MM.1S (cell line): Measurements from ENCODE around the gene CNOT8.

Source experiments
- DNase-seq: peaks from one replicate; pipeline ENCODE4 v3.0.0-alpha.2; 2015
- H2AFZ ChIP-seq: fragments of 300-600 bp; sonication (generic); 2 replicates; pipeline ENCODE4 v1.6.0; 2016; ENCODE audit warnings: antibody characterized with exemption, low read length
- H3F3A ChIP-seq: fragments of 300-600 bp; sonication (generic); 2 replicates; pipeline ENCODE4 v1.6.1; 2016; ENCODE audit warnings: mild to moderate bottlenecking, antibody characterized with exemption, low read length, moderate library complexity, mixed read lengths; ENCODE audit not compliant: insufficient read depth
- H3K27ac ChIP-seq: fragments of 300-600 bp; sonication (generic); 2 replicates; pipeline ENCODE4 v1.5.1; 2016; ENCODE audit warnings: mild to moderate bottlenecking, low read length
- H3K27me3 ChIP-seq: fragments of 300-600 bp; sonication (generic); replicated peaks from 2 replicates; pipeline ENCODE4 v1.6.0; 2016; ENCODE audit warnings: low read length; ENCODE audit not compliant: insufficient read depth
- H3K36me3 ChIP-seq: fragments of 300-600 bp; sonication (generic); replicated peaks from 2 replicates; pipeline ENCODE4 v1.6.1; 2016; ENCODE audit warnings: mild to moderate bottlenecking, low read length, mixed read lengths; ENCODE audit not compliant: insufficient read depth
- H3K4me1 ChIP-seq: fragments of 300-600 bp; sonication (generic); 2 replicates; pipeline ENCODE4 v1.6.1; 2016; ENCODE audit warnings: low read length, mixed read lengths
- H3K4me2 ChIP-seq: fragments of 300-600 bp; sonication (generic); 2 replicates; pipeline ENCODE4 v1.6.0; 2016; ENCODE audit warnings: low read depth, low read length
- H3K4me3 ChIP-seq: fragments of 300-600 bp; sonication (generic); 2 replicates; pipeline ENCODE4 v1.5.1; 2016; ENCODE audit warnings: low read length, mixed read lengths
- H3K79me2 ChIP-seq: fragments of 300-600 bp; sonication (generic); 2 replicates; pipeline ENCODE4 v1.6.1; 2016; ENCODE audit warnings: mixed run types, low read length, mixed read lengths
- H3K9ac ChIP-seq: fragments of 300-600 bp; sonication (generic); 2 replicates; pipeline ENCODE4 v1.6.1; 2016; ENCODE audit warnings: low read length, mixed read lengths
- H3K9me2 ChIP-seq: fragments of 300-600 bp; sonication (generic); replicated peaks from 2 replicates; pipeline ENCODE4 v1.6.1; 2016; ENCODE audit warnings: mild to moderate bottlenecking, low read length, mixed read lengths; ENCODE audit not compliant: insufficient read depth
- H3K9me3 ChIP-seq: fragments of 300-600 bp; sonication (generic); replicated peaks from 2 replicates; pipeline ENCODE4 v1.6.1; 2016; ENCODE audit warnings: mild to moderate bottlenecking, low read length, mixed read lengths; ENCODE audit not compliant: insufficient read depth
- H4K20me1 ChIP-seq: fragments of 300-600 bp; sonication (generic); 2 replicates; pipeline ENCODE4 v1.6.1; 2016; ENCODE audit warnings: mild to moderate bottlenecking, low read length, moderate library complexity, mixed read lengths; ENCODE audit not compliant: insufficient read depth
- EZH2 ChIP-seq: fragments of 300-600 bp; sonication (generic); optimal IDR thresholded peaks from 2 replicates; pipeline ENCODE3; 2017; ENCODE audit warnings: low read depth, mild to moderate bottlenecking, antibody characterized with exemption, low read length, mixed read lengths
- EZH2phosphoT487 ChIP-seq: fragments of 300-600 bp; sonication (generic); IDR thresholded peaks from 2 replicates; pipeline ENCODE4 v1.6.1; 2018; ENCODE audit warnings: antibody characterized with exemption, low read length
- TF ChIP-seq, protein P1 (sequence below): fragments of 300-600 bp; sonication (generic); IDR thresholded peaks from 2 replicates; pipeline ENCODE4 v1.5.1; 2016; ENCODE audit warnings: antibody characterized with exemption, low read length, mixed read lengths

The CNOT8 gene

DNA sequence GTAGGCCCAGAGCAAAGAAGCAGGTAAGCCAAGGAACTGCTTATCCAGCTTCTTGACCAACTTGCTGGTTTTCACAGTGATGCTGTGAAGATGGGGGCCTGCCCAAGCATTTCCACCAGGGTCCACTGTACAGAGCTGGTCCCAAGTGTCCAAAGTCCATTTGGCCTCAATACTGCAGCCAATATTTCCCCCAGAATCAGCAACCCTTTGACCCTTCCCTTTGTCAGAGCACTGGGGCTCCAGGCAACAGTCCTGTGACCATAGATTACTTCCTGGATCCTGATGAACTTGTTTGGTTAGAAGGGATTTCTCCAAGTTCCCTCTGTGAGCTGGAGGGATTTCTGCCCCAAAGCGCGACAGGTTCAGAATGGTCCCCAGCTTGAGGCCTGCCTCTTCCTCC is 34.4 kb upstream of the CNOT8 start:
- Histone ChIP-seq H3K9me3 (no peaks in the 10 kb centered on the region), H3K4me1 (peaks cover under 1% of the 10 kb centered on the region), H3K36me3 (no peaks in the 10 kb centered on the region; the same call in 1 of the 2 replicates), H2AFZ (no peak overlapping the region), H3K4me2 (no peak overlapping the region), H4K20me1 (no peaks in the 10 kb centered on the region), H3K9ac (no peak overlapping the region), H3K79me2 (no peaks in the 10 kb centered on the region), H3K9me2 (no peaks in the 10 kb centered on the region), H3K4me3 (no peak overlapping the region), H3K27ac (no peak overlapping the region), H3K27me3 (no peaks in the 10 kb centered on the region), H3F3A (no peaks in the 10 kb centered on the region; the same call in 1 of the 2 replicates)
- DNase-seq: no peak
- TF ChIP-seq, protein P1, sequence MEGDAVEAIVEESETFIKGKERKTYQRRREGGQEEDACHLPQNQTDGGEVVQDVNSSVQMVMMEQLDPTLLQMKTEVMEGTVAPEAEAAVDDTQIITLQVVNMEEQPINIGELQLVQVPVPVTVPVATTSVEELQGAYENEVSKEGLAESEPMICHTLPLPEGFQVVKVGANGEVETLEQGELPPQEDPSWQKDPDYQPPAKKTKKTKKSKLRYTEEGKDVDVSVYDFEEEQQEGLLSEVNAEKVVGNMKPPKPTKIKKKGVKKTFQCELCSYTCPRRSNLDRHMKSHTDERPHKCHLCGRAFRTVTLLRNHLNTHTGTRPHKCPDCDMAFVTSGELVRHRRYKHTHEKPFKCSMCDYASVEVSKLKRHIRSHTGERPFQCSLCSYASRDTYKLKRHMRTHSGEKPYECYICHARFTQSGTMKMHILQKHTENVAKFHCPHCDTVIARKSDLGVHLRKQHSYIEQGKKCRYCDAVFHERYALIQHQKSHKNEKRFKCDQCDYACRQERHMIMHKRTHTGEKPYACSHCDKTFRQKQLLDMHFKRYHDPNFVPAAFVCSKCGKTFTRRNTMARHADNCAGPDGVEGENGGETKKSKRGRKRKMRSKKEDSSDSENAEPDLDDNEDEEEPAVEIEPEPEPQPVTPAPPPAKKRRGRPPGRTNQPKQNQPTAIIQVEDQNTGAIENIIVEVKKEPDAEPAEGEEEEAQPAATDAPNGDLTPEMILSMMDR: no peak
- no peak for TF ChIP-seq EZH2phosphoT487
- no peak for TF ChIP-seq EZH2

DNA sequence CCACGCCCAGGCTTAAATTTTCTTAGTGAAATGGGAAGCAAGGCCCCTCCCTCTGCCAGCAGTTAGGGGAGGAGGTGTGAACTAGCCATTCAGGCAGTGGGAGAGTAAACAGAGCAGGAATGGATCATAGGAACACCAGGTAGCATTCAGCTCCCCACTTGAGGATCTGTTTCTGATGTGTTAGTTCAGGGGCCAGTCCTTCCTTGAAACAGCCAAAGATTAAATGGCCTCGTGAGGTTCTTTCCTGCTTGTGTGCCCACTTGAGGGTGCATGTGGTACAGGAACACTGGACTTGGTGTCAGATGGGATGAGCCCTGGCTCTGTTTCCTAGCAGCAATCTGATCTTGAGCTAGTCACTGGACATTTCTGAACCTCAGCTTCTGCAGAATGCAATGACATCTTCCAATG is 29.2 kb upstream of the CNOT8 start:
- H3K36me3 ChIP-seq: no peaks in the 10 kb centered on the region; the same call in 1 of the 2 replicates

DNA sequence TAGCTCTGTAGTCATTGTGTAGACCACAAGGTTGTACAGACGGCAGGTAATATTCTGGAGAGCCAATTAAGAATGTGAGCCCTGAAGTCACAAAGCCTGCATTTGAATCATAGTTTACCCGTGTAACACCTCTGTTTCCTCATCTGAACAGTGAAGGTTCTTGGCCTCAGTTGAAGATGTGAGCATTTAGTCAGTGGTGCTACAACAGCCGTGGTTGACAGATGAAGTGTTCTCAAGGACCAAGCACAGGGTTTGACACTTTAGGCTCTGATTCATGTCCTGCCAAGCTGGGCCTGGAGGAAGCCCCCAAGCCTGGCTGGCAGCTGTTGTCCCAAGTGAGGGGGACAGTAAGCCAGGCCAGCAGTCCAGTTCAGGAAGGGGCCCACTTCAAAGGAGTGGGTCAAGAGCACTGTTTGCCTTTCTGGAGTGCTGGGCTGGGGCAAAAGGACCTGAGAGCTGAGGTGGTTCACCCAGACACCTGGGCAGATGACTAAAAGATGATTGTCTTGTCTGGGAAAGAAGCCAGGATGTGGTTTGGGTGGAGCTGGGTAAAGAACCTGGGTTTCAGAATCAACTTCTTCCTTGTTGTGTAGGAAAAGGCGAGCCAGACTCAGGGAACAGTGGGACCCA is 28.7 kb upstream of the CNOT8 start:
- Histone ChIP-seq H3K4me1 (peaks cover 16% of the 10 kb centered on the region), H3K4me2 (no peak overlapping the region), H2AFZ (no peak overlapping the region), H3K36me3 (no peaks in the 10 kb centered on the region), H3K9me3 (no peaks in the 10 kb centered on the region), H3K4me3 (no peak overlapping the region), H3K79me2 (no peaks in the 10 kb centered on the region), H3K27me3 (no peaks in the 10 kb centered on the region), H3F3A (no peaks in the 10 kb centered on the region), H4K20me1 (no peaks in the 10 kb centered on the region), H3K9me2 (no peaks in the 10 kb centered on the region), H3K27ac (peak overlapping the region; percentile 44; the same call in 1 of the 2 replicates), H3K9ac (no peak overlapping the region)
- no peak for TF ChIP-seq EZH2
- TF ChIP-seq, protein P1: no peak
- TF ChIP-seq EZH2phosphoT487: no peak
- DNase-seq: no peak

More for the DNA sequence above, 29.2 kb upstream of the CNOT8 start:
- no peaks in the 10 kb centered on the region for H3F3A ChIP-seq
- no peak overlapping the region for H3K4me3 ChIP-seq
- no peaks in the 10 kb centered on the region for H3K27me3 ChIP-seq
- H4K20me1 ChIP-seq: no peaks in the 10 kb centered on the region
- H2AFZ ChIP-seq: no peak overlapping the region
- TF ChIP-seq EZH2phosphoT487 (no peak), EZH2 (no peak)
- TF ChIP-seq, protein P1: no peak
- no peak overlapping the region for H3K9ac ChIP-seq
- no peak overlapping the region; the same call in 1 of the 2 replicates for H3K27ac ChIP-seq
- peaks cover 15% of the 10 kb centered on the region for H3K4me1 ChIP-seq
- no peaks in the 10 kb centered on the region for H3K79me2 ChIP-seq
- no peak for DNase-seq
- H3K9me3 ChIP-seq: no peaks in the 10 kb centered on the region
- no peak overlapping the region for H3K4me2 ChIP-seq
- H3K9me2 ChIP-seq: no peaks in the 10 kb centered on the region
